ENCODE results near the gene CPEB3.
"Not testable (repeated sequence)": the region's sequence is repeated elsewhere in the genome, so short reads cannot be mapped to it uniquely, and the experiment has no call there.

The CPEB3 gene

DNA sequence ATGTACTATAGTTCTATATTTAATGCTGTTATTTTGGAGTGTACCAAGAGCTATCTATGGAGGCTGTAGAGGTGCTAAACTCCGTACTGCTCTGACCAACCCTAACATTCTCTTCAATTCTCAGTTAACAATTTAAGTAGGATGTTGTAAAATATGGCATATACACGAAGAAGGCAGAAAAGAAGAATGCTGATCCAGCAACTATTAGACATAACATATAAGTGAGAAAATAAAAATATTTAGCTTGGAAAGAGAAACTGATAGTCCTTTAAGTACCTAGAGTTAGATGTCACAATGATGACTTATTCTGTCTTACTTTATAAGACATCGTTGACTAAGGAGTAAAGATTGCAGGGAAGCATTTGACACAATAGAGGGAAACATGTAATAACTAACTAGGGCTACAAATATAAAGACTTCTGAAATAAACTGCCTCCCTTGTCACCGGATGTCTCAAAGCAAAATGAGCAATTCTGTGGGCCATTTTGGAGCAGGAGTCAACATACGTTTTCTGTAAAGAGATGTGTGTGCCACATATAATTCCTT is 159.5 kb downstream of the CPEB3 start:
- no peak for DNase-seq

DNA sequence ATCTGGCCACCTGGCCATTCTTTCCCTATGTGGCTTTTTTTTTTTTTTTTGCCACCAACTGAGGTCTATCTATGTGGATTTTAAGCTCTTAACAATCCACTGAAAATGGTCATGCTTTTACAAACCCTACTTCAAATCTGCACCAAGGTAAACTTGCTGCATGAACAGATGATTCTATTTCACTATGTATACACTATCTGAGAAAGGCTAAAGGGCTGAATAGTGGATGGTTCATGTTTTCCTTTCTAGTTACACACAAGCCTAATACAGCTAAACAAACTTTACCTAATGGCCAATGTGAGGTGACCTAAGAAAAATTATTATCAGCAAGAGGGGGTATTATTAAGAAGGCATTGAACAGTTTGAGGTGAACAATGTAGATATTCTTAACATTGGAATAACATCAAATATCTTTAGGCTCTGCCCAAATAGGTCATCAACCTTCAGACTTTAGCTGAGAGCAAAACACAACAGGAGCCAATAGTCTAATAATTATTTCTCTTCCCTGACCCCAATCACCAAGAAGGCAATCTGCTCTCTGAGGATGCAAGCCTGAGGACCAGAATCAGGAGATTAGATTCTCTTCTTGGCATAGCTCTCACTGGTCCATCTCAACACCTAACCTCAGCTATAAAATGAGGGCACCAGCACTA is 160.1 kb downstream of the CPEB3 start:
- no peak for DNase-seq

DNA sequence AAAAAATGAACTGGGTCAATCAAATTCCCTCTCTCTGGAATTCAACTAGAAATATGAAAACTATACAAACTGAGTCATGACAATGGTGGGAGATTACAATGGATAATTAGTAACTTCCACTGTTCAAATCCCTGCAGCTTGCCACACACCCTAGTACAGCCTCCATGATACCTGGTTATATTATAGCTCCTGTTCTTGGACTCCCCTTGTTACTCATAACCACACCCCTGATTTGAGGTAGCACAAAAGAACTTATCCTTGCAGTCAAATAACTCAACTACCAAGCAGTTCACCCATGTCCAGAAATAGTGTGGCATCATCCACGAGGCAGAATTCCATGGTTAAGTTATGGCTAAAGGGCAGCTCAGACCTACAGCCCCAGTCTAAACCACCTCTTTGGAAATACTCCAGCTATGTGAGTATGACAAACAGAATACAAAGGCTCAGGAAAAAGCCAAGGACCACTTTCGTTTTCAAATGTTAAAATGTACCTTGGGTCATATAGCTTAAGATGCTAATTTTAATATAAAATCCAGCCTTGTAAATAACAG is 164.7 kb downstream of the CPEB3 start:
- no peak for DNase-seq

DNA sequence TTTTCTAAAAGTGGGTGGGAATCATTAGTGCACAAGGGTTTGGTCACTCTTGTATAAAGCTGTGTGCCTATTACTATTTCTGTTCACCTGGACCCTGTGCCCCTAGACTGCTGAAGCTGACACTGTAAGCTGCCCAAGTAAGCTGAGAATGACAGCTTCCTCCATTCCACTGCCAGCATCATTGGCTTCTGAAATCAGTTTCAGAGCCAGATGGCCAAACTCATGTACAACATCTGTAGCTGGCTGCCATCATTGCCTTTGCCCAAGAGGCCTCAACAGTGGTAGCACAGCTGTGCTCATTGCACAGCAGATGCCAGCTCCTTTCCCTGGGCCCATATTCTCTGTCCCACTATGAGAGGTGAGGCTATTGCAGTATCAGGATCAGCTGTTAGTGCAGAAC is 165.7 kb downstream of the CPEB3 start:
- no peak for DNase-seq

- DNase-seq, result peak; percentile 68
Measured at GRCh38 chr10:92124616-92125143, 166.2 kb downstream of the CPEB3 start.

- no peak for DNase-seq
Measured at GRCh38 chr10:92124020-92124419, 166.9 kb downstream of the CPEB3 start.

DNA sequence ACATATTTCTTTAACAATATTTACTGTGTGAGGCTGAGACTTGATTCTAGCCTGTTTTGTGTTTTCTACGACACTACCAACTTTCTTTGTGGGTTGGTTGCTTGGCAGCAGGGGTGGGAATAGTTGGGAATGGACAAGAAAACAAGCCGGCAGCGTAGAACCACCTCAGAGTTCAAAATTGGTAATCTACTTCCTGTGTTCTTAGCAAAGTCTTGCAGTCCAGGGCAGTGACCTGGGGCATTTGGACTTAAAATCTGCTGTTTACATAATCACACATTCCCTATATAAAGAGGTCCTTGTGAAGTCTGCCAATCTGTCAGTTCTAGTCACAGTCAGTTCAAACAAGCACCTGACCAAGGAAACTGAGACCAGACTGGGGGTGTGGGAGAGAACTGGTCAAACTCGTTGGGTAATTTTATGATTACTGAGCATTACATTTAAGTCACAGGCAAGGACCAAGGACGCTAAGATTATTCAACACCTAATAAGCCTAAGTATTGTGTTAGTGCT is 167.9 kb downstream of the CPEB3 start:
- DNase-seq, result no peak

DNA sequence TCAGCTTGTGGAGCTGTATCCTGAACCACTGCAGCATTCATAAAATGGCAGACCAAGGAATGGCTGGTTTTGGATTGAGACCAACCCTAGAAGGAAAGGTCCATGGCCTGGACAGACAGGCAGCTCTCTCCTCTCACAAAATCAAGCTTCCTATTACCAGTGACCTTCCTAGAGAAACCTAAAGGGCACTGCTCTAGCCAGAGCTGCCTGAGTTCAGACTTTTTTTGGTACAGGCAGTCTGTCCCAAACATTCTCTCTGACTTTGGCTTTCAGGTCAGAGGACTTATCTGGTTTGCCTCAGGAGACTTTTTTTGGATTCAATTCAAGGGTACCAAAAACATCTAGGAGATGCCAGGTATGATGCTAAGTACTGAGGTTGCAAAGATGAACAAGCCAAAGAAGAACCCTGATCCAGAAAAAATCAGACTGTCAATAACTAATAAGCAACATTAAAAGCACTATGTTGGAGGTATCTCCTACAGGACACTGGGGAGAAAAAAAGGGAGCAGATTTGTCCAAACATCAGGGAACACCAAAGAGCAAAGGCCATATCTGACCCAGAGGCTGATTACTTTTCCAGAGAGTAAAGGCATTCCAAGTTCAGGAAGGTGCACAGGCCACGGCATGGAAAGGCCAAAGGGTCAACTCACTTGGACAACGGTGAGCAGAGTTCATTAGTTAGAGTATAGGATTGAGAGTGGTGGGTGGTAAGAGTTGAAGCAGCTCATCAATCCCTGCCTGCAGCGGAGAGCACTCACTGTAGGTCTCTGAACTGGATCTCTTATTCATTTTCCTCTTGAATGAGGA is 169.0 kb downstream of the CPEB3 start:
- DNase-seq, result no peak

DNA sequence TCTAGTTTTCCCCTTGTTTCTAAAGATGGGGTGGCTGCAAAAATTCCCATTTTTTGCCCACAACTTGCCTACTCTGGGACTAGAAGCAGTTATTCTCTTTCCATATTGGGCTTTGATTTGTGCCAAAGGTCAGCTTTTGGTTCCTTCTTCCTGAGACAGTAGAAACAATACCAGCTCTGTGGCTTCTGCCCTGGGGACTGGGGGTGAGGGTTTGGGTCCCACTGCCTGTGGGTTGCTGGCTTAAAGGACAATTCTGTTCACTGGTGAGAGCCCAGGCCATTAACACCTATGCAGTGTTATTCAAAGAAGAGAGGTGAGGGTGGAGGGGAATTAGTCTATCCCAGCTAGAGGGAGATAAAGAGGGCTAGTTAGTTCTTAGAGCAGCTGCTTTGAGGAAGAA is 171.5 kb downstream of the CPEB3 start:
- DNase-seq, result no peak

DNA sequence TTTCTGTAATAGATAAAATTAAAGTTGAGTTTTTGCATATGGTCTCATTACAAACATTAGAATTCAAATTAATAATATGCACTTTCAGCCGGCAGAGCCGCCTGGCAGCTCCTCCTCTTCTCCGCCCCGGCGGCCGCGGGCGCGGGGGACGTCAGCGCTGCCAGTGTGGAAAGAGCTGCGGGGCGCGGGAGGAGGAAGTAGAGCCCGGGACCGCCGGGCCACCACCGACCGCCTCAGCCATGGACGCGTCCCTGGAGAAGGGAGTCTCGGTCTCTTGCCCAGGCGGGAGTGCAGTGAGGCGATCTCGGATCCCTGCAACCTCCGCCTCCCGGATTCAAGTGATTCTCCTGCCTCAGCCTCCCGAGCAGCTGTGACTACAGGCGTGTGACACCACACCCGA is 176.0 kb downstream of the CPEB3 start:
- DNase-seq, result not testable (repeated sequence)

DNA sequence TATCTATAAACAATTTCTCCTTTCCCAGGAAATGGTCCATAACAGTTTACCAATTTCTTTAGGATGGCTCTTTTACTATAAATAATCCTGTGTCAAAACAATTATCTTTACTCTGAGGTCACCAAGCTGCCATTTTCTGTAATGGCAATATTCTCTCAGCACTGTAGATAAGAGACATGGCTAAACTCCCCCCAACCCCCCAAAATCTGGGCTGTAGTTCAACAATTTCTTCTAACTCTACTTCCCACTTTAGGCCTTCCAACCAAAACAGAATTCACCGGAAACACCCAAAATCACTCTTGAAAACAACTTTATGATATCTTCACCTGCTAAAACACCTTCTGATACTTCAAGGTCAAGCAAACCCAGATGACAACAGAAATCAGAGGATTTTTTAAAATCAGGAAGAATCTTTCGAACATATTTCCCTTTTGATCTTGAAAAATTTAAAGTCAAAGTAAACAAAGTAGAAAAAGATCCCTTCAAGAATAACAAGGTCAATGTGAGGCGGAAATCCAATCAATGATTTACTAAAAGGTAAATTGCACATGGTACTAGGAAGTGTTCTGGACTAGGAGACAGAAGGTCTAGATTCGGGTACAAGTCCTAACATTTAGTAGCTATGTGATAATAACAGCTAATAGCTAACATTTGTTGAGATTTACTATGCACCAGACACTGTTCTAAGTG is 176.8 kb downstream of the CPEB3 start:
- no peak for DNase-seq

- DNase-seq, result no peak
Measured at GRCh38 chr10:92112462-92112861, 178.4 kb downstream of the CPEB3 start.

DNA sequence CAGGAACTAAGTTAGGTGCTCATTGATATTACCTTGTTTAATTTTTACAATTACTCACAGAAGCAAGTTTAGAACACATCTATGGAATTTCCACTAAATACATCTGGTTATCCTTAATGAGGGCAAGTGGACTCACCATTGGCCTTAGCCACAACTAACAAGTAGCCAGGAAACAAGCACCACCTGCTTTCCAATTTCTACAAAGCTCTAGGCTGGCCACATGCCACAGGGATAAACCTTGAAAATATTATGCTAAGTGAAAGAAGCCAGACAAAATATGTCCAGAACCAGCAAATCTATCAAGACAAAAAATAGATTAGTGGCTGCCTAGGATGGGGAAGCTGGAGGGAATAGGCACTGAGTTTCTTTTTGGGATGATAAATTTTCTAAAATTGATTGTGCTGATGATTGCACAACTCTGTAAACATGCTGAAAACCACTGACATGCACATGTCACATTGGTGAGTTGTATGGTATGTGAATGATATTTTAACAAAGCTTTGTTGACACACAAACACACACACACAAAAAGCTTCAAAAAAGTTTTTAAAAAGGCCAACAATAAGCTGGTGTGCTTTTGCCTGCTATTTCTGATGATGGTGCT is 179.4 kb downstream of the CPEB3 start:
- DNase-seq, result no peak

DNA sequence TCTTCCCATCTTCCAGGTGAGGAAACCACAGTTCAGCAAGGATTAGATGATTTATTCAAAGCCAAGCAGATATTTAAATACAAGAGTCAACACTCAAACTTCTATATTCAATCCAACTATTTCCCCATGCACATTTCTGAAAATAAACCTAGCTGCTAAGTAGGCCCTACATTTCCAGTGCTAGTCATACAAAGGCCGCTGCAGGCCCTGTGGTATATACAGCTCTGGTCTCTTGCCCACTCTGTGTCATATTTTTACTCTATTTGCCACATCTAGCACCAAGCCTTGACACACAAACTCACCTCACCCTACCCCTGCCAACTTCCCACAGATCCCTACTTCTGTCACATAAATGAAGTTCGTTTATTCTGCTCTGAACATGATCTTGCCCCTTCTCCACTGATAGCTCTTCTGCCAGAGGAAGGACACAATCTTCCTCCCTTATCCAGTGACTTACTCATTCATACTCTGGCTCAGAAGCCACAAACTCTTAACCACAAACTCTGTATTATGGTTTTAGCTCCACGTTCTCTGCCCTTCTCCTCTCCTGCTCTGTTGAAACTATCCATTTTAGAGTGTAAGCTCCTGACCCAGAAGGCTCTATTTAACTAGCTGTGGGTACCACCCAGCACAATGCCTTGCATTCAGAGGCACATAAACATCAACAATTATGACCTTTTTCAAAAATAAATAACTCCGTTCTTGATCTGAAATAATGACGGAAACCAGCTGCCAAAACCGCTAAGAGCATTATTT is 180.7 kb downstream of the CPEB3 start:
- peak; percentile 63 for DNase-seq

GRCh38 chr10:92108747-92109146 is 182.1 kb downstream of the CPEB3 start:
- no peak for DNase-seq

GRCh38 chr10:92108120-92108519 is 182.8 kb downstream of the CPEB3 start:
- DNase-seq, result no peak

- peak; percentile 76 for DNase-seq
Measured at GRCh38 chr10:92103376-92104090, 187.3 kb downstream of the CPEB3 start.

DNA sequence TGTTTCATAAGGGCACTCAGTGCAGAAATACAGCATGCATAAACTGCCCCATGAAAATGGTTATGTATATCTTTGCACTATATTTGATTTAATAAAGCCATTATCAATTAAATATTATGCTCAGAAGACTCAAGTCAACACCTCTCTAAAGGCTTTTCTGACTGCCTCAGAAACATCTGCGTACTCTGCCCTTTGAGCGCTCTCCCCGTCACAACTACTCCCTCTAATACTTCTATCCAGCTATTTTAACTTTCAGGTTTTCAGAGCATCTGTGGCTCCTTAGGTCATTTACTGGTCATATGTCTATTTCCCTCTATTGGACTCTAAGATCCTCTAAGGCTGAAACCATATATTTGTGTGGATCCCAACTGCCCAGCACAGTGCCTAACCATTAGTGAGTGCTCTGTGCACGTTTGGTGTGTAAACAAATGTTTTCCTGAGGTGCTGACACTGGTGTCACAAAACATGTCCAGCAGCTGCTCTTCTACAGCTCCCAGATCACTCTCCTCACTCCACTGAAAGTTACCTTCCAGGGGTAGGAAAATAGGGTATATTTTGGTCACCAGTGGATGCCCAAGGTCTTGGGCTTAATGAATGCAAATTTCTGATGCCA is 188.2 kb downstream of the CPEB3 start:
- no peak for DNase-seq

DNA sequence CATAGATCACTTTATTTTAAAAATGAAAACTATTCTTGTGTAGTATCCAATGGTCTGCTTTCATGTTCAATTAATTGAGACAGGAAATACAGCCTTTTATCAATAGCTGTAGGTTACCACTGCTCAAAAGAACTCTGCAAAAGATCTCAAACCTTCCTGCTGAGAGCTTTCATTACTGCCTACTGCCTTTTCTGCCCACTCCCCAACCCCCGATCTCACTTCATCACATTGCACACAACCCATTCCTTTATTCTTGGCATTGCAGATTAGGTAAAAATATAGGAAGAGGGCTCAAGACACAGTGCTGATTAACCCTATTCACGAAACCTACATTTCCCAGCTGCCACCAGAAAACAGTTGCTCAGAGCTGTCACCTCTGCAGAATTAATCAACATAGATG is 195.9 kb downstream of the CPEB3 start:
- no peak for DNase-seq

DNA sequence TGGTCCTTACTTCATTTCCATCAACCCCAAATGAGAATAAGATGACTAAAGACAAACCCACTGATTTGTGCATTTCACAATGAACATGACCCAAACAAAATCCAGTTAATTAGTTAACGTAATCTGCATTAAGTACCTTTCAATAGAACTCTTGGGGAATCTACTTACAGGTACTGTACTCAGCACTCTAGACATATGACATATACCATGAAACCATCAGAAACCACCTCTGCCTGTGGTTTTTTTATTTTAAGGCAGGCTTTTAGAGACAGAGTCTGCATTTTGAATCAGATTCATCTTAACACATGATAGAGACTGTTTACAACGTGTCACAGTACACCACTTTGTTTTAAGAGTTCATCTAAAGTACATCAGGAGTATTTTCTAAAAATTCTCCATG is 198.9 kb downstream of the CPEB3 start:
- no peak for DNase-seq
